H9 (cell line): ENCODE results near the gene CUEDC1. TPM values are rescaled to one million over a fixed set of nuclear protein-coding genes. Genes with fewer than 3 reads are reported as not detected.

Experiments
- DNase-seq: peaks from one replicate; pipeline ENCODE4 v3.0.0-alpha.2; 2017
- H2AFZ ChIP-seq: one replicate; pipeline ENCODE4 v1.6.1; 2013; ENCODE audit warnings: mild to moderate bottlenecking, low read length, control low read depth, moderate library complexity
- H2AK5ac ChIP-seq: 2 replicates; pipeline ENCODE4 v1.6.1; 2013; ENCODE audit warnings: low read length, control low read depth, mixed read lengths; ENCODE audit not compliant: insufficient read length
- H2BK120ac ChIP-seq: one replicate; pipeline ENCODE4 v1.6.1; 2013; ENCODE audit warnings: low read depth, mild to moderate bottlenecking, low read length, control low read depth, inconsistent platforms; ENCODE audit not compliant: poor library complexity, severe bottlenecking
- H2BK12ac ChIP-seq: 2 replicates; pipeline ENCODE4 v1.6.1; 2013; ENCODE audit warnings: low read length, control low read depth, mixed read lengths, low read depth; ENCODE audit not compliant: insufficient read length
- H2BK15ac ChIP-seq: 2 replicates; pipeline ENCODE4 v1.6.1; 2013; ENCODE audit warnings: low read depth, low read length, control low read depth
- H2BK20ac ChIP-seq: one replicate; pipeline ENCODE4 v1.6.1; 2013; ENCODE audit warnings: low read depth, mild to moderate bottlenecking, low read length, control low read depth, inconsistent platforms; ENCODE audit not compliant: poor library complexity, severe bottlenecking
- H2BK5ac ChIP-seq: 2 replicates; pipeline ENCODE4 v1.6.1; 2013; ENCODE audit warnings: low read length, control low read depth, mixed read lengths; ENCODE audit not compliant: insufficient read length
- H3K14ac ChIP-seq: 2 replicates; pipeline ENCODE4 v1.6.1; 2013; ENCODE audit warnings: low read length, control low read depth; ENCODE audit not compliant: insufficient read depth
- H3K18ac ChIP-seq: 2 replicates; pipeline ENCODE4 v1.6.1; 2013; ENCODE audit warnings: low read depth, mild to moderate bottlenecking, mixed read lengths, low read length, control low read depth; ENCODE audit not compliant: insufficient read length
- H3K23ac ChIP-seq: 2 replicates; pipeline ENCODE4 v1.6.1; 2013; ENCODE audit warnings: low read length, control low read depth, mixed read lengths, low read depth; ENCODE audit not compliant: insufficient read length
- H3K23me2 ChIP-seq: 2 replicates; pipeline ENCODE4 v1.6.1; 2013; ENCODE audit warnings: low read depth, mild to moderate bottlenecking, mixed read lengths, low read length, control low read depth; ENCODE audit not compliant: insufficient read length, poor library complexity, severe bottlenecking
- H3K27ac ChIP-seq: 2 replicates; pipeline ENCODE4 v1.5.1; 2013; ENCODE audit warnings: low read length, control low read depth, mixed read lengths, low read depth; ENCODE audit not compliant: insufficient read length
- H3K27me3 ChIP-seq: 2 replicates; pipeline ENCODE4 v1.6.1; 2013; ENCODE audit warnings: low read length, control low read depth, inconsistent platforms; ENCODE audit not compliant: insufficient read depth
- H3K4ac ChIP-seq: 2 replicates; pipeline ENCODE4 v1.6.1; 2013; ENCODE audit warnings: low read depth, mild to moderate bottlenecking, control low read depth, inconsistent platforms, low read length, moderate library complexity
- H3K4me1 ChIP-seq: 2 replicates; pipeline ENCODE4 v1.6.1; 2013; ENCODE audit warnings: low read length, control low read depth, inconsistent platforms; ENCODE audit not compliant: insufficient read depth
- H3K4me2 ChIP-seq: 2 replicates; pipeline ENCODE4 v1.6.1; 2013; ENCODE audit warnings: low read length, control low read depth, mixed read lengths; ENCODE audit not compliant: insufficient read length, insufficient read depth
- H3K56ac ChIP-seq: 2 replicates; pipeline ENCODE4 v1.6.1; 2013; ENCODE audit warnings: low read depth, mild to moderate bottlenecking, mixed read lengths, low read length, control low read depth; ENCODE audit not compliant: insufficient read length
- H3K79me1 ChIP-seq: 2 replicates; pipeline ENCODE4 v1.6.1; 2013; ENCODE audit warnings: low read depth, mild to moderate bottlenecking, moderate library complexity, low read length, control low read depth, inconsistent platforms; ENCODE audit not compliant: insufficient read depth, poor library complexity, severe bottlenecking
- H3K79me2 ChIP-seq: 2 replicates; pipeline ENCODE4 v1.6.1; 2013; ENCODE audit warnings: low read length, control low read depth, inconsistent platforms; ENCODE audit not compliant: insufficient read depth
- H3K9ac ChIP-seq: 2 replicates; pipeline ENCODE4 v1.6.1; 2013; ENCODE audit warnings: low read length, control low read depth, mixed read lengths; ENCODE audit not compliant: insufficient read length; ENCODE audit errors: extremely low read depth
- H3K9me3 ChIP-seq: one replicate; pipeline ENCODE4 v1.6.1; 2013; ENCODE audit warnings: low read depth, low read length, inconsistent platforms; ENCODE audit not compliant: control insufficient read depth
- H3T11ph ChIP-seq: one replicate; pipeline ENCODE4 v1.6.1; 2013; ENCODE audit warnings: mild to moderate bottlenecking, low read length, control low read depth, inconsistent platforms
- H4K20me1 ChIP-seq: one replicate; pipeline ENCODE4 v1.6.1; 2013; ENCODE audit not compliant: control insufficient read depth, insufficient read length, insufficient read depth
- H4K5ac ChIP-seq: 2 replicates; pipeline ENCODE4 v1.6.1; 2013; ENCODE audit warnings: low read depth, mild to moderate bottlenecking, mixed read lengths, low read length, control low read depth; ENCODE audit not compliant: insufficient read length
- H4K8ac ChIP-seq: replicated peaks from 2 replicates; pipeline ENCODE4 v1.6.1; 2013; ENCODE audit warnings: low read length, control low read depth, mixed read lengths, low read depth; ENCODE audit not compliant: insufficient read length
- H4K91ac ChIP-seq: 2 replicates; pipeline ENCODE4 v1.6.1; 2013; ENCODE audit warnings: low read depth, mild to moderate bottlenecking, moderate library complexity, mixed read lengths, low read length, control low read depth; ENCODE audit not compliant: insufficient read length
- H3K27ac Mint-ChIP-seq, 3 experiments: 2 replicates in 2 of 3; 3 replicates in 1 of 3; pipeline ENCODE4 v1.8.0; 2020 to 2021; ENCODE audit warnings: mixed read lengths in 3 of 3, mild to moderate bottlenecking in 1 of 3, moderate library complexity in 1 of 3
- H3K27me3 Mint-ChIP-seq: 2 replicates; pipeline ENCODE4 v1.8.0; 2021; ENCODE audit warnings: low read depth, mild to moderate bottlenecking, moderate library complexity, mixed read lengths
- H3K36me3 Mint-ChIP-seq, 3 experiments: 2 replicates in 2 of 3; 3 replicates in 1 of 3; pipeline ENCODE4 v1.8.0; 2020 to 2021; ENCODE audit warnings: low read depth in 3 of 3, mixed read lengths in 3 of 3; ENCODE audit not compliant: insufficient read depth in 1 of 3
- H3K4me1 Mint-ChIP-seq, 2 experiments: 2 replicates each; pipeline ENCODE4 v1.8.0; 2020; ENCODE audit warnings: mixed read lengths in 2 of 2
- H3K4me3 Mint-ChIP-seq, 2 experiments: 2 replicates in 1 of 2; 3 replicates in 1 of 2; pipeline ENCODE4 v1.8.0; 2020 to 2021; ENCODE audit warnings: mild to moderate bottlenecking in 2 of 2, mixed read lengths in 2 of 2, moderate library complexity in 1 of 2
- H3K9me3 Mint-ChIP-seq, 2 experiments: 2 replicates in 1 of 2; 3 replicates in 1 of 2; pipeline ENCODE4 v1.8.0; 2020; ENCODE audit warnings: mild to moderate bottlenecking in 2 of 2, mixed read lengths in 2 of 2, moderate library complexity in 1 of 2
- WGBS: extraction: QIAGEN DNeasy Blood & Tissue Kit; methylation state at CpG from one replicate; pipeline ENCODE4 v1.1.7; 2013; ENCODE audit warnings: missing lambda C conversion rate, low lambda C conversion rate, mixed read lengths; ENCODE audit not compliant: insufficient read length; ENCODE audit errors: extremely low coverage; 5-methylcytosine and 5-hydroxymethylcytosine counted together
- total RNA-seq: library from RNA; stranded (reverse); gene quantifications from 2 replicates; pipeline ENCODE4 v1.2.1, GENCODE V29; 2021
- TF ChIP-seq, protein P1 (sequence below): fragments of 200-600 bp; sonication (generic); conservative IDR thresholded peaks from 3 replicates; pipeline ENCODE4 v1.8.0; 2021; ENCODE audit warnings: antibody characterized with exemption, mild to moderate bottlenecking

The CUEDC1 gene
- total RNA-seq, 1 experiment from 2014 or later: 7.3 TPM

DNA sequence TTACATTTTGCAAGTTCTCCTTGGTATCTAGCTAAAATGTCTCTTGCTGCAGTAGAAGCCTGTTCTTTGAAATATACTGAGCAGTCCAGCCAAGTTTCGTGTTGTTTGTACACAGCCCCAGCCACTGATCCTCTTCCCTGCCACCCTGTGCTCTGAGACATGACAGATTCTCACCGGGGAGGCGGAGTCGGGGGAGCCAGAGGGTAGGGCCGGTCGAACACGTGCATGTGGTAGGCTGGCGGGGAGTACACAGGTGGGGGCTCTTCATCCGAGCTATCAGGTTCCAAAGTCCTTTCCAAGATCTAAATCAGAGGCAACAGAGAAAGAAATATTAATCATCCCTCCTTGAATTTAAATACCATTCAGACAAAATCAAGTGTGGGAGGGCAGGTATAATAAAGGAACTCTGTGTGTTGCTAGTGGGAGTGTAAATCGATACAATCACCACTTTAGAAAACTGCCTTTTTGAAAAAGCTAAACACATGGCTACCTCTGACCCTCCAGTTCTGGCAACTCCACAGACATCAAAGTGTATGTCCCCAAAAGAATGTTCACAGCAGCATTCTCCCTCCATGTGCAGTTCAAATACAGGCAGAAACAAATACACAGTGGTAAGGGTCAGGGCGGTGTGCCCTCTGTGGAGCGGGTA, 75.7 kb downstream of the CUEDC1 start:
- Mint-ChIP-seq H3K4me1 (peaks cover 61 to 66% of the 10 kb centered on the region in 2 experiments), H3K9me3 (peaks cover 5 to 9% of the 10 kb centered on the region in 2 experiments; a peak in 2 of 5 replicates), H3K4me3 (no peak overlapping the region; a peak in 2 of 5 replicates), H3K27me3 (peaks cover 55% of the 10 kb centered on the region), H3K27ac (peak overlapping the region in 1 of 3 experiments; percentile 72; a peak in 2 of 7 replicates), H3K36me3 (peaks cover 3 to 8% (median 5%) of the 10 kb centered on the region in 3 experiments; a peak in 5 of 7 replicates)
- DNase-seq: peak; percentile 71
- H3K9ac ChIP-seq: no peak overlapping the region
- WGBS: no CpG with 5 or more reads among the region's 12 CpGs
- no peak overlapping the region for H3T11ph ChIP-seq
- no peak overlapping the region for H4K91ac ChIP-seq
- no peaks in the 10 kb centered on the region for H3K9me3 ChIP-seq
- no peak overlapping the region for H3K18ac ChIP-seq
- no peak overlapping the region for H2BK15ac ChIP-seq
- H3K56ac ChIP-seq: no peak overlapping the region
- no peak overlapping the region for H2AK5ac ChIP-seq
- H3K23me2 ChIP-seq: peaks cover 3% of the 10 kb centered on the region
- TF ChIP-seq, protein P1, sequence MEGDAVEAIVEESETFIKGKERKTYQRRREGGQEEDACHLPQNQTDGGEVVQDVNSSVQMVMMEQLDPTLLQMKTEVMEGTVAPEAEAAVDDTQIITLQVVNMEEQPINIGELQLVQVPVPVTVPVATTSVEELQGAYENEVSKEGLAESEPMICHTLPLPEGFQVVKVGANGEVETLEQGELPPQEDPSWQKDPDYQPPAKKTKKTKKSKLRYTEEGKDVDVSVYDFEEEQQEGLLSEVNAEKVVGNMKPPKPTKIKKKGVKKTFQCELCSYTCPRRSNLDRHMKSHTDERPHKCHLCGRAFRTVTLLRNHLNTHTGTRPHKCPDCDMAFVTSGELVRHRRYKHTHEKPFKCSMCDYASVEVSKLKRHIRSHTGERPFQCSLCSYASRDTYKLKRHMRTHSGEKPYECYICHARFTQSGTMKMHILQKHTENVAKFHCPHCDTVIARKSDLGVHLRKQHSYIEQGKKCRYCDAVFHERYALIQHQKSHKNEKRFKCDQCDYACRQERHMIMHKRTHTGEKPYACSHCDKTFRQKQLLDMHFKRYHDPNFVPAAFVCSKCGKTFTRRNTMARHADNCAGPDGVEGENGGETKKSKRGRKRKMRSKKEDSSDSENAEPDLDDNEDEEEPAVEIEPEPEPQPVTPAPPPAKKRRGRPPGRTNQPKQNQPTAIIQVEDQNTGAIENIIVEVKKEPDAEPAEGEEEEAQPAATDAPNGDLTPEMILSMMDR: no peak
- no peak overlapping the region for H3K23ac ChIP-seq
- H4K20me1 ChIP-seq: peaks cover 4% of the 10 kb centered on the region
- H3K27me3 ChIP-seq: no peaks in the 10 kb centered on the region; the same call in 1 of the 2 replicates
- H4K8ac ChIP-seq: no peak overlapping the region
- H2BK12ac ChIP-seq: no peak overlapping the region
- peaks cover 29% of the 10 kb centered on the region for H3K4me1 ChIP-seq
- no peaks in the 10 kb centered on the region for H3K79me2 ChIP-seq
- H3K79me1 ChIP-seq: no peaks in the 10 kb centered on the region
- H2AFZ ChIP-seq: no peak overlapping the region
- no peak overlapping the region for H3K4me2 ChIP-seq
- peak overlapping the region; percentile 2 for H3K27ac ChIP-seq
- H2BK5ac ChIP-seq: no peak overlapping the region
- H2BK20ac ChIP-seq: no peak overlapping the region
- no peak overlapping the region for H3K4ac ChIP-seq
- H4K5ac ChIP-seq: no peak overlapping the region
- no peak overlapping the region for H2BK120ac ChIP-seq
- no peak overlapping the region for H3K14ac ChIP-seq
